HG03442 (cell line): ENCODE measurements around the gene CELF3.
"Not testable (repeated sequence)": the region's sequence is repeated elsewhere in the genome, so short reads cannot be mapped to it uniquely, and the experiment has no call there.

Experiments
- ATAC-seq: cut with Tn5 transposase; IDR thresholded peaks from one replicate; pipeline ENCODE4 v1.9.1; 2021; ENCODE audit warnings: mild to moderate bottlenecking, moderate library complexity; ENCODE audit not compliant: unreplicated experiment

Gene CELF3

GRCh38 chr1:151716771-151717631 lies at the start of gene CELF3:
TSS of gene CELF3 (minus strand) at chr1:151716803. CDS start at chr1:151716020, 783 bp downstream.
- no peak for ATAC-seq

GRCh38 chr1:151763990-151764389 lies 47.4 kb upstream of the CELF3 start:
- no peak for ATAC-seq

GRCh38 chr1:151762941-151763921 lies 46.6 kb upstream of the CELF3 start, which contains the start of gene MRPL9:
TSS of gene MRPL9 (minus strand) at chr1:151763496. CDS start at chr1:151763479, 17 bp downstream.
- ATAC-seq = peak; percentile 91

GRCh38 chr1:151760597-151761385 lies 44.2 kb upstream of the CELF3 start:
- no peak for ATAC-seq

GRCh38 chr1:151759241-151759640 lies 42.6 kb upstream of the CELF3 start:
- no peak for ATAC-seq

- no peak for ATAC-seq
Measured at GRCh38 chr1:151756291-151756690, 39.7 kb upstream of the CELF3 start.

GRCh38 chr1:151741516-151741915 lies 24.9 kb upstream of the CELF3 start:
- no peak for ATAC-seq

- no peak for ATAC-seq
Measured at GRCh38 chr1:151739590-151740355, 23.2 kb upstream of the CELF3 start.

- no peak for ATAC-seq
Measured at GRCh38 chr1:151737479-151737878, 20.9 kb upstream of the CELF3 start.

GRCh38 chr1:151737026-151737425 lies 20.4 kb upstream of the CELF3 start:
- ATAC-seq = no peak

GRCh38 chr1:151733995-151734394 lies 17.4 kb upstream of the CELF3 start:
- not testable (repeated sequence) for ATAC-seq

GRCh38 chr1:151733126-151733525 lies 16.5 kb upstream of the CELF3 start:
- no peak for ATAC-seq

GRCh38 chr1:151729966-151730291 lies 13.3 kb upstream of the CELF3 start:
- no peak for ATAC-seq

GRCh38 chr1:151729157-151729965 lies 12.8 kb upstream of the CELF3 start:
- no peak for ATAC-seq

GRCh38 chr1:151728151-151729054 lies 11.8 kb upstream of the CELF3 start:
- ATAC-seq = no peak

- no peak for ATAC-seq
Measured at GRCh38 chr1:151723726-151724370, 7.2 kb upstream of the CELF3 start.

- ATAC-seq = no peak
Measured at GRCh38 chr1:151721788-151722510, 5.3 kb upstream of the CELF3 start.
